Fibroblast of lung (primary cell): ENCODE measurements around the gene DOK1. TPM values are rescaled to one million over a fixed set of nuclear protein-coding genes. Genes with fewer than 3 reads are reported as not detected.

Source experiments
- DNase-seq, 2 donors: peaks; one replicate each; pipeline versions ENCODE4 v3.0.0 to v3.0.0-alpha.2; 2010; ENCODE audit warnings: low read depth in 2 of 2
- H2AFZ ChIP-seq: 2 replicates; pipeline ENCODE4 v1.5.1; 2012; ENCODE audit warnings: low read length, control low read depth, inconsistent platforms
- H3K27ac ChIP-seq: 2 replicates; pipeline ENCODE4 v1.5.1; 2011; ENCODE audit warnings: low read length, control low read depth; ENCODE audit not compliant: insufficient read depth
- H3K27me3 ChIP-seq: 2 replicates; pipeline ENCODE4 v1.5.1; 2011; ENCODE audit warnings: mild to moderate bottlenecking, low read length; ENCODE audit not compliant: control insufficient read depth, insufficient read depth
- H3K36me3 ChIP-seq: 2 replicates; pipeline ENCODE4 v1.5.1; 2011; ENCODE audit warnings: low read length; ENCODE audit not compliant: control insufficient read depth, insufficient read depth
- H3K4me1 ChIP-seq: 2 replicates; pipeline ENCODE4 v1.5.1; 2011; ENCODE audit warnings: low read length; ENCODE audit not compliant: control insufficient read depth, insufficient read depth; ENCODE audit errors: extremely low read depth
- H3K4me2 ChIP-seq: 2 replicates; pipeline ENCODE4 v1.5.1; 2011; ENCODE audit warnings: low read length, control low read depth; ENCODE audit not compliant: insufficient read depth; ENCODE audit errors: extremely low read depth
- H3K4me3 ChIP-seq, 4 experiments: fragments of 200-600 bp in 1 of 4; sonication (generic) in 1 of 4; replicated peaks in 1 of 4; 2 replicates each; pipeline ENCODE4 v1.5.1; 2011 to 2016; ENCODE audit warnings: low read length in 4 of 4, low read depth in 3 of 4, mild to moderate bottlenecking in 3 of 4, control low read depth in 2 of 4, inconsistent platforms in 1 of 4, mixed read lengths in 1 of 4; ENCODE audit not compliant: insufficient read depth in 1 of 4; ENCODE audit errors: control extremely low read depth in 1 of 4
- H3K79me2 ChIP-seq: 2 replicates; pipeline ENCODE4 v1.5.1; 2012; ENCODE audit warnings: mild to moderate bottlenecking, low read length, inconsistent platforms; ENCODE audit not compliant: control insufficient read depth, insufficient read depth
- H3K9ac ChIP-seq: 2 replicates; pipeline ENCODE4 v1.5.1; 2011; ENCODE audit warnings: mild to moderate bottlenecking, low read length, control low read depth; ENCODE audit not compliant: insufficient read depth
- H3K9me3 ChIP-seq: 2 replicates; pipeline ENCODE4 v1.5.1; 2012; ENCODE audit warnings: low read depth, low read length; ENCODE audit not compliant: control insufficient read depth, insufficient read depth
- H4K20me1 ChIP-seq: 2 replicates; pipeline ENCODE4 v1.5.1; 2011; ENCODE audit warnings: low read length; ENCODE audit not compliant: control insufficient read depth, insufficient read depth; ENCODE audit errors: extremely low read depth
- CTCF ChIP-seq, 2 donors: IDR thresholded peaks in 1 of 2; conservative IDR thresholded peaks in 1 of 2; 1 replicate in 1 of 2; 2 replicates in 1 of 2; pipeline ENCODE4 v1.5.1; 2011 to 2012; ENCODE audit warnings: low read length in 2 of 2, control low read depth in 1 of 2, inconsistent platforms in 1 of 2, low read depth in 1 of 2, mild to moderate bottlenecking in 1 of 2
- EZH2 ChIP-seq: IDR thresholded peaks from 2 replicates; pipeline ENCODE4 v1.5.1; 2012; ENCODE audit warnings: low read length, control low read depth, mild to moderate bottlenecking; ENCODE audit errors: missing control alignments
- polyA plus RNA-seq, 2 donors: library from polyadenylated mRNA; depleted of rRNA in 1 of 2; stranded (reverse) in 1 of 2; unstranded in 1 of 2; fragments of >200 nt; gene quantifications; 2 replicates each; pipeline ENCODE4 v1.2.1, GENCODE V29; 2011 to 2012; ENCODE audit warnings: missing spikeins in 1 of 2
- total RNA-seq: library from RNA; depleted of rRNA; stranded (reverse); fragments of >200 nt; gene quantifications from 2 replicates; pipeline ENCODE4 v1.2.1, GENCODE V29; 2014

DOK1 gene
- total and polyA plus RNA-seq, 2 donors (not counting 1 experiment from before 2014, with no cell fraction given) = 11.4 to 31.7 TPM

- no peak overlapping the region for H2AFZ ChIP-seq
- H4K20me1 ChIP-seq = no peaks in the 10 kb centered on the region
- DNase-seq = peak; percentile 42 to 85
- H3K4me3 ChIP-seq = no peak overlapping the region
- no peaks in the 10 kb centered on the region for H3K36me3 ChIP-seq
- H3K79me2 ChIP-seq = no peaks in the 10 kb centered on the region
- no peak overlapping the region for H3K27ac ChIP-seq
- TF ChIP-seq CTCF (conservative IDR thresholded peaks at IDR 0.05 in 1 of 2, IDR thresholded peaks at IDR 0.05 in 1 of 2; ENCODE audit: low read depth in 1 of 2, low read length in 2 of 2) = no peak
- TF ChIP-seq EZH2 = no peak
- no peak overlapping the region for H3K9ac ChIP-seq
- no peaks in the 10 kb centered on the region for H3K4me1 ChIP-seq
- H3K9me3 ChIP-seq = no peaks in the 10 kb centered on the region
- no peak overlapping the region for H3K4me2 ChIP-seq
- H3K27me3 ChIP-seq = peaks cover 10% of the 10 kb centered on the region
These were observed 48.2 kb downstream of the DOK1 start for GRCh38 chr2:74602586-74603281.

GRCh38 chr2:74603282-74604000 is 48.9 kb downstream of the DOK1 start:
- Histone ChIP-seq H3K9ac (no peak overlapping the region), H3K79me2 (no peaks in the 10 kb centered on the region), H3K4me2 (no peak overlapping the region)

More at GRCh38 chr2:74603282-74604000, 48.9 kb downstream of the DOK1 start:
- no peak for TF ChIP-seq EZH2
- no peak for TF ChIP-seq CTCF (conservative IDR thresholded peaks at IDR 0.05 in 1 of 2, IDR thresholded peaks at IDR 0.05 in 1 of 2; ENCODE audit: low read depth in 1 of 2, low read length in 2 of 2)
- no peak overlapping the region for H3K4me3 ChIP-seq
- H3K9me3 ChIP-seq = no peaks in the 10 kb centered on the region
- H3K4me1 ChIP-seq = no peaks in the 10 kb centered on the region
- H3K27me3 ChIP-seq = peaks cover 10% of the 10 kb centered on the region
- no peak for DNase-seq
- H3K36me3 ChIP-seq = no peaks in the 10 kb centered on the region
- H3K27ac ChIP-seq = no peak overlapping the region
- H2AFZ ChIP-seq = no peak overlapping the region
- no peaks in the 10 kb centered on the region for H4K20me1 ChIP-seq
